ENCODE results near the gene HSPB6.

Gene HSPB6

GRCh38 chr19:35789978-35790944 is 33.4 kb upstream of the HSPB6 start:
- H3K4me1 ChIP-seq (ENCODE audit: low read depth, poor library complexity, severe bottlenecking), result no peaks in the 10 kb centered on the region
- no peak overlapping the region for H3K9ac ChIP-seq
- TF ChIP-seq CTCF (conservative IDR thresholded peaks at IDR 0.05; ENCODE audit: low read depth, low read length), result no peak
- H3K36me3 ChIP-seq (ENCODE audit: insufficient read depth), result no peaks in the 10 kb centered on the region
- H3K27ac ChIP-seq, result no peak overlapping the region
- H3K79me2 ChIP-seq (ENCODE audit: insufficient read depth, low read depth), result no peaks in the 10 kb centered on the region
- H4K20me1 ChIP-seq (ENCODE audit: insufficient read depth), result no peaks in the 10 kb centered on the region
- H2AFZ ChIP-seq (ENCODE audit: low read depth), result no peak overlapping the region
- peaks cover 4% of the 10 kb centered on the region; the same call in 1 of the 2 replicates for H3K27me3 ChIP-seq (ENCODE audit: insufficient read depth, low read depth)
- no peak overlapping the region for H3K4me2 ChIP-seq
- H3K4me3 ChIP-seq (IDR thresholded peaks at IDR 0.05; ENCODE audit: insufficient read depth, low read depth, low read length), result no peak overlapping the region

- Histone ChIP-seq H3K4me1 (ENCODE audit: low read depth, poor library complexity, severe bottlenecking) (no peaks in the 10 kb centered on the region), H2AFZ (ENCODE audit: low read depth) (no peak overlapping the region), H3K79me2 (ENCODE audit: insufficient read depth, low read depth) (no peaks in the 10 kb centered on the region), H3K4me3 (IDR thresholded peaks at IDR 0.05; ENCODE audit: insufficient read depth, low read depth, low read length) (no peak overlapping the region), H3K27me3 (ENCODE audit: insufficient read depth, low read depth) (peaks cover 4% of the 10 kb centered on the region; the same call in 1 of the 2 replicates), H3K36me3 (ENCODE audit: insufficient read depth) (no peaks in the 10 kb centered on the region), H4K20me1 (ENCODE audit: insufficient read depth) (no peaks in the 10 kb centered on the region), H3K9ac (no peak overlapping the region), H3K4me2 (no peak overlapping the region), H3K27ac (no peak overlapping the region)
- no peak for TF ChIP-seq CTCF (conservative IDR thresholded peaks at IDR 0.05; ENCODE audit: low read depth, low read length)
Measured at GRCh38 chr19:35789195-35789977, 32.6 kb upstream of the HSPB6 start.

GRCh38 chr19:35788205-35788960 is 31.6 kb upstream of the HSPB6 start:
- H2AFZ ChIP-seq (ENCODE audit: low read depth), result no peak overlapping the region
- no peak for TF ChIP-seq CTCF (conservative IDR thresholded peaks at IDR 0.05; ENCODE audit: low read depth, low read length)
- H3K27ac ChIP-seq, result no peak overlapping the region
- no peak overlapping the region for H3K4me3 ChIP-seq (IDR thresholded peaks at IDR 0.05; ENCODE audit: insufficient read depth, low read depth, low read length)
- H4K20me1 ChIP-seq (ENCODE audit: insufficient read depth), result no peaks in the 10 kb centered on the region
- H3K27me3 ChIP-seq (ENCODE audit: insufficient read depth, low read depth), result no peaks in the 10 kb centered on the region; the same call in 1 of the 2 replicates
- H3K4me1 ChIP-seq (ENCODE audit: low read depth, poor library complexity, severe bottlenecking), result no peaks in the 10 kb centered on the region
- no peaks in the 10 kb centered on the region for H3K79me2 ChIP-seq (ENCODE audit: insufficient read depth, low read depth)
- H3K9ac ChIP-seq, result no peak overlapping the region
- H3K36me3 ChIP-seq (ENCODE audit: insufficient read depth), result no peaks in the 10 kb centered on the region
- no peak overlapping the region for H3K4me2 ChIP-seq

GRCh38 chr19:35787227-35787799 is 30.5 kb upstream of the HSPB6 start:
- Histone ChIP-seq H3K4me1 (ENCODE audit: low read depth, poor library complexity, severe bottlenecking) (no peaks in the 10 kb centered on the region), H3K27me3 (ENCODE audit: insufficient read depth, low read depth) (no peaks in the 10 kb centered on the region), H3K27ac (no peak overlapping the region), H3K36me3 (ENCODE audit: insufficient read depth) (no peaks in the 10 kb centered on the region), H2AFZ (ENCODE audit: low read depth) (no peak overlapping the region), H4K20me1 (ENCODE audit: insufficient read depth) (no peaks in the 10 kb centered on the region), H3K79me2 (ENCODE audit: insufficient read depth, low read depth) (no peaks in the 10 kb centered on the region), H3K4me2 (no peak overlapping the region), H3K9ac (no peak overlapping the region), H3K4me3 (IDR thresholded peaks at IDR 0.05; ENCODE audit: insufficient read depth, low read depth, low read length) (no peak overlapping the region)
- TF ChIP-seq CTCF (conservative IDR thresholded peaks at IDR 0.05; ENCODE audit: low read depth, low read length), result no peak

Data from KMS-11 (cell line).